ENCODE results near the gene XRN2. TPM values are rescaled to one million over a fixed set of nuclear protein-coding genes. Genes with fewer than 3 reads are reported as not detected.

XRN2 gene
- total and polyA plus RNA-seq, 2 of the 13 experiments (the other 11 are each of a cell fraction or from before 2014, with no cell fraction given), result 90.3 to 171 TPM

GRCh38 chr20:21303061-21303871 lies at the start of gene XRN2 (continued):
- TF ChIP-seq ZNF616 (CRISPR knock-in tag; IDR thresholded peaks at IDR 0.05; ENCODE audit: low read depth) (no peak; the same call in 1 of the 2 replicates), ARID5B (CRISPR knock-in tag; IDR thresholded peaks at IDR 0.05) (peak; percentile 86), ZNF589 (CRISPR knock-in tag; conservative IDR thresholded peaks at IDR 0.05) (peak; percentile 83), SOX6 (IDR thresholded peaks at IDR 0.05) (no peak), SOX6 (CRISPR knock-in tag; IDR thresholded peaks at IDR 0.05) (peak; percentile 96), ZNF20 (CRISPR knock-in tag; IDR thresholded peaks at IDR 0.05) (peak; percentile 89), ZNF326 (CRISPR knock-in tag; IDR thresholded peaks at IDR 0.05; ENCODE audit: borderline replicate concordance) (no peak), ZBTB39 (CRISPR knock-in tag; IDR thresholded peaks at IDR 0.05) (no peak), ZNF83 (CRISPR knock-in tag; IDR thresholded peaks at IDR 0.05; ENCODE audit: borderline replicate concordance) (peak; percentile 78), ZNF761 (CRISPR knock-in tag; conservative IDR thresholded peaks at IDR 0.05) (peak; percentile 94), CCAR2 (optimal IDR thresholded peaks at IDR 0.05; ENCODE audit: low read depth, low read length) (no peak), ZBTB43 (CRISPR knock-in tag; conservative IDR thresholded peaks at IDR 0.05) (peak; percentile 63), MAFK (conservative IDR thresholded peaks at IDR 0.05 in 1 of 2, IDR thresholded peaks at IDR 0.05 in 1 of 2; ENCODE audit: low read length in 2 of 2) (peak in 1 of 2 experiments; percentile 52; a peak in 3 of 4 replicates), KAT7 (CRISPR knock-in tag; IDR thresholded peaks at IDR 0.05; ENCODE audit: borderline replicate concordance) (peak; percentile 96), STAT5B (CRISPR knock-in tag; IDR thresholded peaks at IDR 0.05) (peak; percentile 90), ATM (IDR thresholded peaks at IDR 0.05; ENCODE audit: borderline replicate concordance) (no peak), RCOR2 (CRISPR knock-in tag; IDR thresholded peaks at IDR 0.05) (peak; percentile 72; the same call in 1 of the 2 replicates), ZNF510 (CRISPR knock-in tag; IDR thresholded peaks at IDR 0.05; ENCODE audit: low read depth) (no peak), ZFYVE20 (CRISPR knock-in tag; IDR thresholded peaks at IDR 0.05; ENCODE audit: borderline replicate concordance, low read depth) (peak; percentile 84; the same call in 1 of the 2 replicates), GATAD1 (CRISPR knock-in tag; IDR thresholded peaks at IDR 0.05) (peak; percentile 95), ZNF691 (CRISPR knock-in tag; IDR thresholded peaks at IDR 0.05; ENCODE audit: borderline replicate concordance, low read depth) (peak; percentile 90), ZBTB8A (CRISPR knock-in tag; IDR thresholded peaks at IDR 0.05; ENCODE audit: borderline replicate concordance, low read depth) (no peak; the same call in 1 of the 2 replicates)

Data from HepG2 (cell line).